Stimulated activated CD4-positive, alpha-beta T cell treated with anti-CD3 and anti-CD28 coated beads, Interleukin-1b, Interleukin-23, amount 100 ng/mL, for 4 hours (primary cell): ENCODE results near the gene SNTG2.

Experiments used
- DNase-seq, 2 donors: peaks; one replicate each; pipeline ENCODE4 v3.0.0-alpha.2; 2020; ENCODE audit warnings: low read depth in 2 of 2

Gene SNTG2

GRCh38 chr2:1147873-1148612, 197.4 kb downstream of the SNTG2 start:
- DNase-seq: no peak

DNA sequence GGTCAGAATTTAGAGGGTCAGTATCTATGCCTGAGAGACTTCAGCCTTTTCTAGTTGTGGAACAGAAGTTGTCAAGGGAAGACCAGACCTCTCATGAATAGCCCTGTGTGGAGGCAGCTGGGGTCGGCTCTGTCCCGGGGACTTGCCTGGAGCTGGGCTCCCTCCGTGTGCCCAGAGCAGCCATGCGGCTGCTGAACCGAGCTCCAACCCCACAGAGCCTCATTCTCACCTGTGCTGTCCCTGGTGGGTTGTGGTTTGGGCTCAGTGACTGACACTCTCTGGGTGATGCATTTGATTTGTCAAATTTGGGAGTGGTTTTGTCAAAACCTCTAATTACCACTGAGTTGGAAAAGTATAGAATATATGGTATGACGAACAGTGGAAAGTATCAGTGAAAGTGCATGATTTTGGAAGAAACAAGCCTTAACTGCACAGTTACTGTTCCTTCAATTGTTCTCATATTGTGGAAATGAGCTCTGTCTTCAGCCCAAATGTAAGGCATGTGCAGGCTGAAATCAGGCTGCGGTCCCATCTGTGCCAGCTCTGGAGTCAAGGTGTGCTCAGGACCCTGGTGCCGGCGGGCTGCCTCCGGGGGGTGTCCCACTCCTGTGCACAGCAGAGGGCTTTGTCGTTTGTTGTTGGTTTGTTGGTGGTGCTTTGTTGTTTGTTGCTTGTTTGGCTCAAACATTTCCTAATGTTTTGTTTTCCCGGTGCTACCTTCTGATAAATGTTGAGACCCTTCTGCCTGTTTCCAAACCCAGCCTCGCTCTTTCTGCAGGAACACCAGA, 200.3 kb downstream of the SNTG2 start:
- no peak for DNase-seq

- no peak for DNase-seq
Observed at GRCh38 chr2:1152375-1152774, 201.7 kb downstream of the SNTG2 start.

GRCh38 chr2:1153920-1154319, 203.3 kb downstream of the SNTG2 start:
- no peak for DNase-seq

DNA sequence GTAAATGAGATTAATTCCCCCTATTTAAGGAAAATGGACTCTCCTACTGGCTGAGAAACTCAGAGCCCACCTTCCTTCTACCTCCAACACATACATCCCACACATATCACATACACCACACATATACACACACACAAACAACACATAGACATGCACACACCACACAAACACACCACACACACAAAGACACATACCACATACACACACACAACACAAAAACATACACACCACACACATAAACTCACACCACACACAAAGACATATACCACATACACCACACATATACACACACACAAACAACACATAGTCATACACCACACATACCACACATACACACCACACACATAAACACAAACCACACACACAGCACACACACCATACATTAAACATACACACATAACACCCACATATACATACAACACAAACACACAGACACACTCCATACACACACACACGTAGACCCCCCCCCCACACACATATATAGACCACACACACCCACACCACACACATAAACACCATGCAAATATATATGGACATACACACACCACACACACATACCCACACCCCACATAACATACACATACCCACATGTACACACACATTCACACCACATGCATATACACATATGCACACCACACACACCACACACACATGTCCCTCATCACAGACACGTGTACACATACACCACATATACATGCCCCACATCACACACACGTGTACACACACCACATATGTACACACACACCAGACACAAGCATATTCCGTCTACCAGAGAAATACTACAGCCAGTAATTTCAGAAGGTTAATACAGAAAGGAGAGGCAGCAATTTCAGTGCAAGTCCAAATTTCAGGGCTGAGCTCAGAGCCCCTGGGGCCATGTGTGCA, 204.3 kb downstream of the SNTG2 start:
- no peak for DNase-seq

- no peak for DNase-seq
Observed at GRCh38 chr2:1156059-1156458, 205.4 kb downstream of the SNTG2 start.

- no peak for DNase-seq
Observed at GRCh38 chr2:1156531-1156930, 205.9 kb downstream of the SNTG2 start.

GRCh38 chr2:1157107-1157506, 206.5 kb downstream of the SNTG2 start:
- no peak for DNase-seq

GRCh38 chr2:1159013-1159412, 208.4 kb downstream of the SNTG2 start:
- no peak for DNase-seq

DNA sequence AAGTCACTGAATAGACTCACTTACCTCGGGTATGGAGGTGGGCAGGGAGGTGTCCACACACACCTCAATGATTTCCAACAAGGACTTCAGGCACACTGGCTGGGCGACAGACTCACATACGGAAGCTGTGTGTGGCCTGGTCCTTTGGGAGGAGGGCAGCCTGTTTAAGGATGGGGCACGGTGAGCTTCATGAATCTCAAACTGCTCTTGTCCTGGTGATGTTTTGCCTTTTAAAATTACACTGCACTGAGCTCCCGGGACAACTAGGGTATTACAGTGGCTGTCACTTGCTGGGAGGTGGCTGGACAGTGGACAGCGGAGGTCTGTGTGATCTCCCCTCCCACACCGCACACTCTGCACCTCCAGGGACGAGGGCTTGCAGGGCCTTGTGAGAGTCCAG, 211.6 kb downstream of the SNTG2 start:
- no peak for DNase-seq

DNA sequence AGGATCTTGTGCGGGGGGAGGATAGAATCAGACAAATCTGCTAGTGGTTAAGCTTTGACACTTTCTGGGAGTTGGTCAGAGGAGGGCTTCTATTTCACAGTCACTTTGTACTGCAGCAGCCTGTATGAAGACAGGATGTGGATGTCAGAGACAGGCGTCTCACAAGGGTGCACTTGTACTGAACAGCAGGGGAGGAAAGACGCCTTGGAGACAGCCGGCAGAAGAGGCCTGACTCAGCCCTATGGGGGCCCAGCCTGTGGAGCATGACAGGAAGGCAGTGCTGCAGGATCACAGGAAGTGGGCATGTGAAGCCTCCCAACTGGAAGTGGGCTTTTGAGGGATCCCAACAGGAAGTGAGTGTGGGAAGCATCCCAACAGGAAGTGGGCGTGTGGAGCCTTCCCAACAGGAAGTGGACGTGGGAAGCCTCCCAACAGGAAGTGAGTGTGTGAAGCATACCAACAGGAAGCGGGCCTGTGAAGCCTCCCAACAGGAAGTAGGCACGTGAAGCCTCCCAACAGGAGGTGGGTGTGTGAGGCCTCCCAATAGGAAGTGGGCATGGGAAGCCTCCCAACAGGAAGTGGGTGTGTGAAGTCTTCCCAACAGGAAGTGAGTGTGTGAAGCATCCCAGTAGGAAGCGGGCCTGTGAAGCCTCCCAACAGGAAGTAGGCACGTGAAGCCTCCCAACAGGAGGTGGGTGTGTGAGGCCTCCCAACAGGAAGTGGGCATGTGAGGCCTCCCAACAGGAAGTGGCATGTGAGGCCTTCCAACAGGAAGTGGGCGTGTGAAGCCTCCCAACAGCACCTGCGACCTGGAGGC, 212.3 kb downstream of the SNTG2 start:
- peak in 1 of 2 donors; percentile 27 for DNase-seq

DNA sequence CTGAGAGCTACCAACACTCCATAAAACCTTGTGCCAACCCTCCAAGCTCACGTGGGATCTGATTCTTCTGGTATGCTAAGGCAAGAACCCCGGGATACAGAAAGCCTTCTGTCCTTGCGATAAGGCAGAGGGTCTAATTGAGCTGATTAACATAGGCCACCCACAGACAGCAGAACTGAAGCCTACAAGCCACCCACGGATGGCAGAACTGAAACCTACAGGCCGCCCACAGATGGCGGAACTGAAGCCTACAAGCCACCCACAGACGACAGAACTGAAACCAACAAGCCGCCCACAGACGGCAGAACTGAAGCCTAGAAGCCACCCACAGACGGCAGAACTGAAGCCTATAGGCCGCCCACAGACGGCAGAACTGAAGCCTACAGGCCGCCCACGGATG, 216.3 kb downstream of the SNTG2 start:
- DNase-seq: no peak

GRCh38 chr2:1168846-1169245, 218.2 kb downstream of the SNTG2 start:
- no peak for DNase-seq

DNA sequence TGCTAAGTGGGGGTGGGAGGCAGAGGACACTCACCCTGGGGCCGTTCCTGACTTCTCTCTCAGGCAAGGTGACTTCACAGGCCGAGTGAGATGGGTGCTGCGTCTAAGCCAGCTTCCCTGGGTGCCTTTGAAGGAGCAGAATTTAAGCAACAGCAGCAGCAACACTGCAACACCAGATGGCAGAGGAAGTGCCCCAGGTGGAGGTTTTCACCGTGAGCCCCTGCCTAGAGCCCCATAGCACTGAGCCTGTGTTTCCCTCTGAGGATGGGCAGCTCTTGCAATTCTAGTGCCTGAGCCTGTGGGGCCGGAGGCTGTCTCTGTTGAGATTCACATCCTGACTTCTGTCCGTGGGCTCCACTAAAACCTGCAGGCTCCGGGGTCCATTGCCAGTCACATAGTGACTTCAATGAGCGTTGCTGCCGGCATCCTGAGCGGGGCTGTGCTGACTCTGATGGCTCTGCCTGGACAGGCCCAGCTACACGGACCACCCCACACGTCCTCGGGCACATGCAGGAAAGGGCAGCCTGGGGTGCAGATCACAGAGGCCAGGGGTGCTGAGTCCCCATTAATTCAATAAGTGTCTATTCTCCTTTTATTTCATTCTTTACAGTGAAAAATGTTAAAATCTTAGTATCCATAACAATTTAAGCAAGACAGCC, 218.8 kb downstream of the SNTG2 start:
- no peak for DNase-seq

GRCh38 chr2:1170241-1170640, 219.6 kb downstream of the SNTG2 start:
- DNase-seq: no peak

DNA sequence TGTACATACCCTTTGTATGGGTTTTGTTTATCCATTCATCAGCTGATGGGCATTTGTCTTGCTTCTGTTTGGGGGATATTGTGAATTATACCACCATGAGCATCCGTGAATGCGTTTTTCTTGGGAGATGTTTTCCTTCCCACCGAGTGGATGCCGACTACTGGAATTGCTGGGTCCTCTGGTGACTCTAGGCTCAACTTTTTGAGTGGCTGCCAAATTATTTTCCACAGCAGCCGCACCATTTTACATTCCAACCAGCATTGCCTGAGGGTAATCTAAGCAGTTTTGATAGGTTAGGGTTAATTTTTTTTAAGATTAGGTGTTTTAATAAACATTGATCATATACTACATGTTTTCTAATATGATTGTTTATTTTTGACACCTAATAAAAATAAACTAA, 220.1 kb downstream of the SNTG2 start:
- no peak for DNase-seq

GRCh38 chr2:1173528-1173927, 222.9 kb downstream of the SNTG2 start:
- DNase-seq: no peak

DNA sequence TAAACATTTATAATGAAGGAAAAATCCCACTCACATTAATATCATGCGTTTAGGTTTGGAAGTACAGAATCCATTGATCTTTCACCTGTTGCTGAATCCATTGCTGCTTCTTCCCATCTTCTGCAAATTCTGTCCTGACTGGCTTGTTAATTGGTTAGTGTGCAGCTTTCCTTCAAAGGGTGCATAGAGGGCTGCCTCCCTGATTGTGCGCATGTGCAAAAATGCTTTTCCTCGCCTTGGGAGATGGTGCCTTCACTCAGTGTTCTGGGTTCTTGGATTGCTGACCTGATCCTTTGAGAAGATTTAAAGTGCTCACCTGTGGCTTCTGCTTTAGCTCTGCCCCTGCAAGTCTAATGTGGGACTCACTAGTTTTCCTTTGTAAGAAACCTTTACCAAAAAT, 231.2 kb downstream of the SNTG2 start:
- DNase-seq: no peak

GRCh38 chr2:1183300-1183699, 232.7 kb downstream of the SNTG2 start:
- DNase-seq: no peak

DNA sequence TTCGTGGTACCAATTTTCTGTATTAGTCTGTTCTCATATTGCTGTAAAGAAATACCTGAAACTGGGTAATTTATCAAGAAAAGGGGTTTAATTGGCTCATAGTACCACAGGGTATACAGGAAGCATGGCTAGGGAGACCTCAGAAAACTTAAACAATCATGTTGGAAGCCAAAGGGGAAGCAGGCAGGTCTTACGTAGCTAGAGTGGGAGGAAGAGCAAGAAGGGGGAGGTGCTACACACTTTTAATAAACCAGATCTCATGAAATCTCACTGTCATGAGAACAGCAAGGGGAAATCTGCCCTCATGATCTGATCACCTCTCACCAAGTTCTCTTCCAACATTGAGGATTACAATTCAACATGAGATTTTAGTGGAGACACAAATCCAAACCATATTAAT, 235.8 kb downstream of the SNTG2 start:
- DNase-seq: no peak

- no peak for DNase-seq
Observed at GRCh38 chr2:1187189-1187588, 236.5 kb downstream of the SNTG2 start.
